HG02981 (cell line): ENCODE data around the gene GALNS.

Source experiments
- ATAC-seq: cut with Tn5 transposase; IDR thresholded peaks from one replicate; pipeline ENCODE4 v1.9.1; 2021; ENCODE audit warnings: mild to moderate bottlenecking, moderate library complexity; ENCODE audit not compliant: unreplicated experiment

GALNS gene

GRCh38 chr16:88820385-88821025 is 36.2 kb downstream of the GALNS start:
- ATAC-seq = no peak

- no peak for ATAC-seq
Observed at GRCh38 chr16:88819126-88819525, 37.6 kb downstream of the GALNS start.

GRCh38 chr16:88818575-88818874 is 38.2 kb downstream of the GALNS start:
- no peak for ATAC-seq

GRCh38 chr16:88817785-88818574 is 38.8 kb downstream of the GALNS start:
- no peak for ATAC-seq

GRCh38 chr16:88816736-88817535 is 39.8 kb downstream of the GALNS start:
- no peak for ATAC-seq

- no peak for ATAC-seq
Observed at GRCh38 chr16:88815901-88816589, 40.7 kb downstream of the GALNS start.

GRCh38 chr16:88815227-88815626 is 41.5 kb downstream of the GALNS start:
- ATAC-seq = no peak

- no peak for ATAC-seq
Observed at GRCh38 chr16:88814144-88814502, 42.6 kb downstream of the GALNS start.

GRCh38 chr16:88813269-88814143 is 43.2 kb downstream of the GALNS start:
- no peak for ATAC-seq

- no peak for ATAC-seq
Observed at GRCh38 chr16:88812513-88813268, 44.1 kb downstream of the GALNS start.

GRCh38 chr16:88811769-88812512 is 44.8 kb downstream of the GALNS start, which contains the start of gene APRT:
Gene APRT, minus strand, starts transcription at chr16:88811928. Its CDS starts 29 bp downstream, at chr16:88811899.
- ATAC-seq = peak; percentile 60

GRCh38 chr16:88810912-88811768 is 45.6 kb downstream of the GALNS start:
- ATAC-seq = peak; percentile 43

- ATAC-seq = no peak
Observed at GRCh38 chr16:88810166-88810911, 46.4 kb downstream of the GALNS start.

- no peak for ATAC-seq
Observed at GRCh38 chr16:88809676-88810165, 47.0 kb downstream of the GALNS start.

- ATAC-seq = no peak
Observed at GRCh38 chr16:88809068-88809675, 47.6 kb downstream of the GALNS start.

GRCh38 chr16:88807626-88808453 is 48.9 kb downstream of the GALNS start:
- ATAC-seq = no peak
